ENCODE measurements around the gene METTL27.
"Not testable (repeated sequence)": the region's sequence is repeated elsewhere in the genome, so short reads cannot be mapped to it uniquely, and the experiment has no call there.

METTL27 gene

DNA sequence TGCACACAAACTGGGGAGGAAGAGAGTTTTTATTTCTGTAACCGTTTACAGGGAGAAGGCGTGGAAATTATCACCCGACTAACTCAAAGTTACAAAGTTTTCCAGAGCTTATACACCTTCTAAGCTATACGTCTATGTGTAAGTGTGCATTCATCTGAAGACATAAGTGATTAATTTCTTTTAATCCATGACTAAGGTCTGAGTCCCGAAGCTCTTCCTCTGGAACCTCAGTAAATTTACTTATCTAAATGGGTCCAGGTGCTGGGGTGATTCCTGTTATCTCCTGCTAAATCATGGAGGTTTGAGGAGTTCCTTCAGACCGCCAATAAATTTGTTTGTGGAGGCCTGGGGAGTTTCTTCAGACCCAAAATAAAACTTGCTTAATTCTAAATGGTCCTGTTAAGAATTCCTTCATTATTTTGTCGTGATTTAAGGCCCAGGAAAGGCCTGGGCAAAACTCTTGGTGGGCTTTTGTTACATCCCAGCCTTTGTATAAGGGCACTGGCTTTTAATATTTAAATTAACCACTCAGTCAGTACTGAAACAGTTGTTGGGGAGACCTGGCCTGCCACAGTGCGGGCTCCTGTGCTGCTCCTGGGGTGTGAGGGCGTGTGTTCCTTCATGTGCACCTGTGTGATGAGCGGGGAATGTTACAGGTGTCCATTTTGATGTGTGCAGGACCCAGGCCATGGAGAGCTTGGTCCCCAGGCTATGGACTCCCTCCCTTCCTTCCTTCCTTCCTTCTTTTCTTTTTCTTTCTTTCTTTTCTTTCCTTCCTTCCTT is 5.8 kb upstream of the METTL27 start:
- no peaks in the 10 kb centered on the region for H3K36me3 ChIP-seq (ENCODE audit: control insufficient read depth in 2 of 2, insufficient read depth in 1 of 2, low read length in 2 of 2)
- no peak overlapping the region for H3K27ac ChIP-seq (ENCODE audit: extremely low read depth, low read depth, low read length)
- ChIA-PET POLR2A (interaction anchor here (0.6 kb wide), 2 partner anchors 19 to 260 kb away, joined by 3 read pairs; no protein-coding TSS in a partner anchor), CTCF (interaction anchor here (0.6 to 1.5 kb wide), 3 partner anchors 8 to 204 kb away, joined by 3 to 7 read pairs (median 4); no protein-coding TSS in a partner anchor)
- peaks cover 9% of the 10 kb centered on the region for H3K4me1 ChIP-seq (ENCODE audit: control insufficient read depth, insufficient read depth, low read length)
- H3K9me3 ChIP-seq (ENCODE audit: control insufficient read depth, insufficient read depth, low read depth, low read length), result no peaks in the 10 kb centered on the region
- TF ChIP-seq ZNF366 (tag by site-specific recombination; conservative IDR thresholded peaks at IDR 0.05), result 0 out of 2 replicates have a peak, but pooled peaks have one; percentile 39
- TF ChIP-seq, protein P1, sequence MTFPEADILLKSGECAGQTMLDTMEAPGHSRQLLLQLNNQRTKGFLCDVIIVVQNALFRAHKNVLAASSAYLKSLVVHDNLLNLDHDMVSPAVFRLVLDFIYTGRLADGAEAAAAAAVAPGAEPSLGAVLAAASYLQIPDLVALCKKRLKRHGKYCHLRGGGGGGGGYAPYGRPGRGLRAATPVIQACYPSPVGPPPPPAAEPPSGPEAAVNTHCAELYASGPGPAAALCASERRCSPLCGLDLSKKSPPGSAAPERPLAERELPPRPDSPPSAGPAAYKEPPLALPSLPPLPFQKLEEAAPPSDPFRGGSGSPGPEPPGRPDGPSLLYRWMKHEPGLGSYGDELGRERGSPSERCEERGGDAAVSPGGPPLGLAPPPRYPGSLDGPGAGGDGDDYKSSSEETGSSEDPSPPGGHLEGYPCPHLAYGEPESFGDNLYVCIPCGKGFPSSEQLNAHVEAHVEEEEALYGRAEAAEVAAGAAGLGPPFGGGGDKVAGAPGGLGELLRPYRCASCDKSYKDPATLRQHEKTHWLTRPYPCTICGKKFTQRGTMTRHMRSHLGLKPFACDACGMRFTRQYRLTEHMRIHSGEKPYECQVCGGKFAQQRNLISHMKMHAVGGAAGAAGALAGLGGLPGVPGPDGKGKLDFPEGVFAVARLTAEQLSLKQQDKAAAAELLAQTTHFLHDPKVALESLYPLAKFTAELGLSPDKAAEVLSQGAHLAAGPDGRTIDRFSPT (tag by site-specific recombination; IDR thresholded peaks at IDR 0.05), result no peak
- no peak overlapping the region for H3K4me3 ChIP-seq (ENCODE audit: low read depth, low read length)

DNA sequence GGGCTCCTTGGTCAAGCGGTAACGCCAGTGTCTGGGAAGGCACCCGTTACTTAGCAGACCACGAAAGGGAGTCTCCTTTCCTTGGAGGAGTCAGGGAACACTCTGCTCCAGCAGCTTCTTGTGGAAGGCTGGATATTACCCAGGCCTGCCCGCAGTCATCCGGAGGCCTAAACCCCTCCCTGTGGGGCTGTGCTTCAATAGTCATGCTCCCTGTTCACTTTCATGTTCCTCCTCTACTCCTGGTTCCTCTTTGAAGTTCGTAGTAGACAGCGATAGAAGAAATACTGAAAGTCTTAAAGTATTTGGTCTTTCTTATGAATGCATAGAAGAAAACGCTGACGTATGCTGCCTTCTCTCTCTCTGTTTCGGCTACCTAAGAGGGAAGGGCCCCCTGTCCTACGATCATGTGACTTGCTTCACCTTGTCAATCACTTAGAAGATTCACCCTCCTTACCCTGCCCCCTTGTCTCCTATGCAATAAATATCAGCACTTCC is 3.4 kb upstream of the METTL27 start:
- H3K9me3 ChIP-seq (ENCODE audit: control insufficient read depth, insufficient read depth, low read depth, low read length); H3K27ac ChIP-seq (ENCODE audit: extremely low read depth, low read depth, low read length); POLR2A ChIA-PET; H3K4me3 ChIP-seq (ENCODE audit: low read depth, low read length); H3K36me3 ChIP-seq (ENCODE audit: control insufficient read depth in 2 of 2, insufficient read depth in 1 of 2, low read length in 2 of 2); H3K4me1 ChIP-seq (ENCODE audit: control insufficient read depth, insufficient read depth, low read length): not testable (repeated sequence)
- CTCF ChIA-PET, result interaction anchor here (0.7 kb wide), 1 partner anchor 55 kb away, joined by 3 read pairs; no protein-coding TSS in a partner anchor

DNA sequence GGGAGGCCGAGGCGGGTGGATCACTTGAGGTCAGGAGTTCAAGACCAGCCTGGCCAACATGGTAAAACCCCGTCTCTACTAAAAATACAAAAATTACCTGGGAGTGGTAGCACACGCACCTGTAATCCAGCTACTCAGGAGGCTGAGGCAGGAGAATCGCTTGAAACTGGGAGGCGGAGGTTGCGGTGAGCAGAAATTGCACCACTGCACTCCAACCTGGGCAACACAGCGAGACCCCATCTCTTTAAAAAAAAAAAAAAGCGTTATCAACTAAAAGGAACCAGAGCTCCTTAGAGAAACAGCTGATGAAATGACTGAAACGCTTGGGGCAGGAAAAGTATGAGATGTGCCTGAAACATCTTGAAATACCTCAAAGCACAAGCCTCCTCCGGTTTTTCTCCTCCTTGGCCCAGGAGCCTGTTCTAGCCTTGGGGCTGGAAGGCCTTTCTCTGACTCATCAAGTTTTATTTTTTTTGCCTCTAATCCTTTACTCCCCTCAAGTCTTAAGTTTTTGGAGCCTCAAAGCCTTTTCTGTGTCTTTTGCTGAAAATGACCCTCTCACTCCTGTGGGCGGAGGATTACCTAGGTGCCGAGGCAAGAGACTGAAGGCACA is 2.6 kb upstream of the METTL27 start:
- no peaks in the 10 kb centered on the region for H3K36me3 ChIP-seq (ENCODE audit: control insufficient read depth in 2 of 2, insufficient read depth in 1 of 2, low read length in 2 of 2)
- CTCF ChIA-PET, result no interaction called here
- POLR2A ChIA-PET, result no interaction called here
- H3K9me3 ChIP-seq (ENCODE audit: control insufficient read depth, insufficient read depth, low read depth, low read length), result no peaks in the 10 kb centered on the region
- H3K4me3 ChIP-seq (ENCODE audit: low read depth, low read length), result no peak overlapping the region
- no peak for TF ChIP-seq IKZF3 (tag by site-specific recombination; IDR thresholded peaks at IDR 0.05)
- peak; percentile 82 for TF ChIP-seq ZNF121 (tag by site-specific recombination; IDR thresholded peaks at IDR 0.05)
- peaks cover 6% of the 10 kb centered on the region; the same call in 1 of the 2 replicates for H3K4me1 ChIP-seq (ENCODE audit: control insufficient read depth, insufficient read depth, low read length)
- H3K27ac ChIP-seq (ENCODE audit: extremely low read depth, low read depth, low read length), result no peak overlapping the region

DNA sequence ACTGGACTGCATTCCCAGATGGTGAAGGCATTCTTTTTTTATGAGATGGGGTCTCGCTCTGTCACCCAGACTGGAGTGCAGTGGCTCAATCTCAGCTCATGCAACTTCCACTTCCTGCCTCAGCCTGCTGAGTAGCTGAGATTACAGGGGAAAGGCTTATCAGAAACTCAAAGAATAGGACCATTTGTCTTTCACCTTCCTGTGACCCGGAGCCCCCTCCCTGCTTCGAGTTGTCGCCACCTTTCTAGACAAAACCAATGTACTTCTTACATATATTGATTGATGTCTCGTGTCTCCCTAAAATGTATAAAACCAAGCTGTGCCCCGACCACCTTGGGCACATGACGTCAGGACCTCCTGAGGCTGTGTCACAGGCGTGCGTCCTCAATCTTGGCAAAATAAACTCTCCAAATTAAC is 1.8 kb upstream of the METTL27 start:
- Histone ChIP-seq H3K36me3 (ENCODE audit: control insufficient read depth in 2 of 2, insufficient read depth in 1 of 2, low read length in 2 of 2) (no peaks in the 10 kb centered on the region), H3K4me3 (ENCODE audit: low read depth, low read length) (no peak overlapping the region), H3K27ac (ENCODE audit: extremely low read depth, low read depth, low read length) (no peak overlapping the region), H3K4me1 (ENCODE audit: control insufficient read depth, insufficient read depth, low read length) (peaks cover 6% of the 10 kb centered on the region; the same call in 1 of the 2 replicates), H3K9me3 (ENCODE audit: control insufficient read depth, insufficient read depth, low read depth, low read length) (no peaks in the 10 kb centered on the region)
- CTCF ChIA-PET, result interaction anchor here (0.6 to 3.7 kb wide), 3 partner anchors 11 to 235 kb away, joined by 3 to 24 read pairs (median 3); no protein-coding TSS in a partner anchor
- POLR2A ChIA-PET, result no interaction called here
- TF ChIP-seq ZIC2 (tag by site-specific recombination; IDR thresholded peaks at IDR 0.05) (peak; percentile 69), ZNF776 (tag by site-specific recombination; IDR thresholded peaks at IDR 0.05; ENCODE audit: borderline replicate concordance) (no peak), ZNF221 (tag by site-specific recombination; IDR thresholded peaks at IDR 0.05; ENCODE audit: borderline replicate concordance) (no peak), ZNF391 (tag by site-specific recombination; IDR thresholded peaks at IDR 0.05; ENCODE audit: borderline replicate concordance, low read depth) (no peak), SP7 (tag by site-specific recombination; IDR thresholded peaks at IDR 0.05) (0 out of 2 replicates have a peak, but pooled peaks have one; percentile 24), GFI1B (tag by site-specific recombination; IDR thresholded peaks at IDR 0.05) (peak; percentile 70)
